GM19099 (cell line): ENCODE data around the gene NALF2.

Source experiments
- POLR2A ChIP-seq: IDR thresholded peaks from 3 replicates; pipeline ENCODE4 v1.6.1; 2011; ENCODE audit warnings: low read depth; ENCODE audit not compliant: insufficient read length; ENCODE audit errors: extremely low read depth

Gene NALF2

GRCh38 chrX:69503782-69504625, at the start of gene NALF2:
NALF2 (plus strand) TSS chrX:69504326; CDS start chrX:69505283, 957 bp downstream.
- no peak for TF ChIP-seq POLR2A

DNA sequence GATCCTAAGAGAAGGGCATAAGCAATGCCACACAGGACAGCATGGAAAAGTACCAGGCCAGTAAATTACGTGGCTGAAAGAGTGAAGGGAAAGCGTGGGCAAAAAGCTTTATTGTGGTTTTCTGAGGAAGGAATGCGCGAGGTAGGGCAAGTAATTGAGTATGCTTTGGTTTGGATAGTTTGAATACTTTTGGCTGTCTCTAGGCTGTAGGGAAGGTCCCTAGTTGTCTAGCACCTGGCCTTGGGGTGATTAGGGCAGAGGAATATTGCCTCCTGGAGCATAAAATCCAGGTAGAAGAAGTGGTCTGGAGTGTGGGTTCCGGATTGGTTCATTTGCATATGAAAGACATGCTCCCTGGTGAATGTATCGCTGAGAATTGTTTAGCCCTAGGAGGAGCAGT, 46.4 kb upstream of the NALF2 start:
- no peak for TF ChIP-seq POLR2A

DNA sequence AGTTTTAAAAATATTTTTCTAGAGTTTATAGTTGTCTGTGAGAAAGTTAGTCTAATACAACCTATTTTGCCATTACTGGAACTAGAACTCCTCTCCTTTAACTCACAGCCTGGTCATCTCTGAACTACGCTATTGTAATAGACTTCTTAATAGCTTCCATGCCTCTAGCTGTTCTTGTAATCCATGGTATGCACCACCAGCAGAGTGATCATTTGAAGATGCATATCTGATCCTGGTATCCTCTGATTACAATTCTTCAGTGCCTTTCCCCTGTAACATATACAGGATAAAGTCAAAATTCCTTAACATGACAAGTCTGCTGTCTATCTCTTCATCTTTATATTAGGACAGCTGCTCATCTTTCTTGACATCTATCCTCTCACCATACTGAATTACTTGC, 37.6 kb upstream of the NALF2 start:
- no peak for TF ChIP-seq POLR2A

GRCh38 chrX:69469975-69470374, 34.2 kb upstream of the NALF2 start:
- no peak for TF ChIP-seq POLR2A

- no peak for TF ChIP-seq POLR2A
Observed at GRCh38 chrX:69489625-69490024, 14.5 kb upstream of the NALF2 start.

DNA sequence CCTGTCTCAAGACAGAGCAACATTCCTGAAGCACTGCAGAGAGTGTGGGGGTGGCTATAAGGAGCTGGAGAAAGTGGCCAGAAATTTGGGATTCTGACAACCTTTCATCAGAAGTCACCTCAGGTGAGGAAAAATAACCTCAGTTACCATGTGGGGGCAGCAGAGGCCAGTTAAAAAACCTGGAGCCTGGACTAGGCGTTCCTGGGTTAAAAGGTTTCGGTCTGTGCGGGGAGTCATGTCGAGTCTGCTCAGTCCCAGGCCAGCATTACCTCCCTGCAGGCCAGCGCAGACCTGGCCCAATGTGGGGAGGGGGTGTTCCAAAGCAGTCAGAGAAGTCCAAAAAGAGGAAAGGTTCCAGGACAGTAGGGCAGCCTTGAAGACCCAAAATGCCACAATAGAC, 10.9 kb upstream of the NALF2 start:
- no peak for TF ChIP-seq POLR2A

DNA sequence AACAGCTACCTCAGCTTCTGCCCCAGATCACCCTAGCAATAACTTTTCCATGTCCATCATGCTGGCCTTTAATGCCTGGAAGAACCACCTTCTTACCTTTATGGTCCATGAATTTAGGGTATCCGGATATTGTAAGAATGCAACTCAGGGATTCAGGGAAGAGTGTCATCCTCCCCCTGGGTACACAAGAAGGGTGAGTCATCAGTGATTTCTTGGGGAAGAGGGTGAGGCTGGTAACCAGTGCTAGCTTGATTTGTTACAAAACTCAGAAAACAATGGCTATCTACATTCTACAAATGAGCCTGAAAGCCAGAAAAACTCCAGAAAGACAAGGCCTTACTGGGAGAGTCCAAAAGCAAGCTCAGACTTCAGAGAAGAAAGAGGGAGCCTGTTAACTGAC, 10.4 kb upstream of the NALF2 start:
- TF ChIP-seq POLR2A: no peak

DNA sequence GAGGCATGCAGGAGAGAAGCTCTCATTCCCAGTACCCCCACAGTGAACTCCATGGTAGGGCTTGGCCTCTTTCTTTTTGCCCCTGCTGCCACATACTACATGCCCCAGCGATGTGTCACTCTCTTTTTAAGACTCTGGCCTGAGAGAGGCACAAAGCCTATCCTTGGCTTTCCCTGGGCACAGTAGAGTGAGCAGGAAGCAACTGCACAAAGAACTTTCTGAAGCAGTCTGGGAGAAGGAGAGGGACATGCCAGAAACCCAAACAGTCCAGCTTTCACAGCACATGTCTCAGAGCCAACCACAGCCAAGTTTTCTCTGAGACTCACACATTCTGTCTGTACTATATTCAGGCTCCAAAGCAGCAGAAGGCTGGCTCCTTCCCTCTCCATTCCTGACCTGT, 7.9 kb upstream of the NALF2 start:
- TF ChIP-seq POLR2A: no peak

DNA sequence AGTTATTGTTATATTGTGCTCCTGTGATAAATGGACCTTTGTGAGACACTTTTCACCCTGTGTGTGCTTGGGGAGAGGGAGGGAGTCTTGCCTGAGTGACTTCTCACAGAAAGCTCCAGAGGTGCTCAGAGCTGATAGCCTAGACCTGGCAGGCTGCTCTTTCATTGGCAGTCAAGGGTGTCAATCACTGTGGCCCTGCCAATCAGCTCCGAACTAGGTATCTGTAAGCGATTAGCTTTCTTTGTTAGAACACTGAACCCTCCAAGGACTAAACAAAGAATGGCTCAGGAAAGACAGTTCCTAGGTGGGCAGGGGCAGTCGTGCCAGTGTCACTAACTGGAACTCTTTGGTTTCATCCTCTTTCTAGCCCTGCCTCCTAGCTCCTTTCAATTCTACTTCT, 2.7 kb upstream of the NALF2 start:
- TF ChIP-seq POLR2A: no peak

GRCh38 chrX:69503228-69503781, 821 bp upstream of the NALF2 start:
- TF ChIP-seq POLR2A: no peak

DNA sequence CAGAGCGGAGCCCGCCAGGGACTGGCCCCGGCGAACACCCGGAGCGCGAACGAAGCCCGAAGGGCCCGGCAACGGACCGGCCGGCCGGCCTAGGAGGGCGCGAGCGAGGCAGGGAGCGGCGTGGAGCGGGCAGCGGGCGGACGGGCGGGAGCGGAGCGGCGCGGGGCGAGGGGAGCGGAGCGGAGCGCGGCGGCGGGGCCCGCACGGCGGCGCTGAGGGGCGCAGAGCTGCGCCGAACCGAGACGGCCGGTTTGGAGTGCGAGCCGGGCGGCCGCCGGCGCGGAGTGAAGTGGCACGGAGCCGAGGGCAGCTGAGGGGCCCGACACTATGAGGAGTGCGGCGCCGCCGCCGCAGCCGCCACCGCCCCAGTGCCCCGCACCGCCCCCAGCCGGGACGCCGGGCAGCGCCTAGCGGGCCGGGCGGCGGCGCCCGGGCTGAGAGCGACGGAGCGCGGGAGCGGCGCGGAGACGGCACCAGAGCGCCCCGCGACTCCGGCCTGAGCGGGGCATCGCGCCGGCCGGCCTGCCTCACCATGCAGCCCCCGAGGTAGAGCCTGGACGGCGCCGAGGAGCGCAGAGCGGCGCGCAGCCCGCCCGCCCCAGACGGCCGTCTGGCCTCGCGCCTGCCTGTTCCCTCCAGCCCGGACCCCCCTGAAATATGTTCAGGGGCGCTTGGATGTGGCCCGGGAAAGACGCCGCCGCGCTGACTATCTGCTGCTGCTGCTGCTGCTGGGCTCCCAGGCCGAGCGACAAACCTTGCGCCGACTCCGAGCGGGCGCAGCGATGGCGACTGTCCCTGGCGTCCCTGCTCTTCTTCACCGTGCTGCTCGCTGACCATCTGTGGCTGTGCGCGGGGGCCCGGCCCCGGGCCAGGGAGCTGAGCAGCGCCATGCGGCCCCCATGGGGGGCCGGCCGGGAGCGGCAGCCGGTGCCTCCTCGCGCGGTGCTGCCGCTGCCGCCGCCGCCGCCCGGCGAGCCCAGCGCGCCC, 793 bp downstream of the NALF2 start:
- no peak for TF ChIP-seq POLR2A

- TF ChIP-seq POLR2A: no peak
Observed at GRCh38 chrX:69505772-69506616, 1.9 kb downstream of the NALF2 start.

- no peak for TF ChIP-seq POLR2A
Observed at GRCh38 chrX:69506617-69507499, 2.7 kb downstream of the NALF2 start.

- no peak for TF ChIP-seq POLR2A
Observed at GRCh38 chrX:69507500-69507789, 3.3 kb downstream of the NALF2 start.
